A673 (cell line): ENCODE data around the gene SLC9A8. TPM values are rescaled to one million over a fixed set of nuclear protein-coding genes. Genes with fewer than 3 reads are reported as not detected.

Experiments
- BruUV-seq: library from RNA; stranded (reverse); fragments of 400-500 nt; replicated peaks from 2 replicates; lab custom pipeline; 2021; lab: Mats Ljungman, UMichigan
- CTCF ChIA-PET: fragments of 300-600 bp; sonication (Branson Sonifier 250); formaldehyde crosslinking; loops from one replicate; lab custom pipeline; 2022; ENCODE audit warnings: antibody characterized with exemption; lab: Charles Lee
- POLR2A ChIA-PET: fragments of 300-600 bp; sonication (Branson Sonifier 250); formaldehyde crosslinking; loops from one replicate; lab custom pipeline; 2022; ENCODE audit warnings: antibody characterized with exemption; ENCODE audit not compliant: low non-redundant PET; lab: Charles Lee
- DNase-seq: peaks from one replicate; pipeline ENCODE4 v3.0.0-alpha.2; 2015; ENCODE audit warnings: low spot score
- H3K27ac ChIP-seq: fragments of 200-600 bp; sonication (generic); 2 replicates; pipeline ENCODE4 v1.5.1; 2016; ENCODE audit warnings: mixed run types, low read depth, mild to moderate bottlenecking, mixed read lengths, antibody characterized with exemption, low read length; ENCODE audit not compliant: poor library complexity, severe bottlenecking
- H3K27me3 ChIP-seq: fragments of 200-600 bp; sonication (generic); replicated peaks from 2 replicates; pipeline ENCODE4 v1.6.1; 2017; ENCODE audit warnings: mixed run types, low read depth, mild to moderate bottlenecking, mixed read lengths, antibody characterized with exemption, low read length; ENCODE audit not compliant: insufficient read depth, poor library complexity
- H3K36me3 ChIP-seq: fragments of 200-600 bp; sonication (generic); 2 replicates; pipeline ENCODE4 v1.6.1; 2016; ENCODE audit warnings: mixed run types, mild to moderate bottlenecking, mixed read lengths, antibody characterized with exemption, low read length; ENCODE audit not compliant: insufficient read depth, poor library complexity, severe bottlenecking
- H3K4me1 ChIP-seq: fragments of 200-600 bp; sonication (generic); 2 replicates; pipeline ENCODE4 v1.6.1; 2017; ENCODE audit warnings: mixed run types, mild to moderate bottlenecking, mixed read lengths, antibody characterized with exemption, low read length; ENCODE audit not compliant: insufficient read depth, poor library complexity, severe bottlenecking
- H3K4me3 ChIP-seq: fragments of 200-600 bp; sonication (generic); 2 replicates; pipeline ENCODE4 v1.5.1; 2016; ENCODE audit warnings: low read depth, mixed run types, mild to moderate bottlenecking, mixed read lengths, low read length; ENCODE audit not compliant: poor library complexity, severe bottlenecking
- H3K9me3 ChIP-seq: fragments of 200-600 bp; sonication (generic); 2 replicates; pipeline ENCODE4 v1.6.1; 2016; ENCODE audit warnings: mixed run types, low read depth, mild to moderate bottlenecking, mixed read lengths, antibody characterized with exemption, low read length; ENCODE audit not compliant: poor library complexity, severe bottlenecking
- CTCF ChIP-seq: fragments of 300-800, 200-600 bp; sonication (generic); conservative IDR thresholded peaks from 2 replicates; pipeline ENCODE4 v1.5.1; 2017; ENCODE audit warnings: low read depth, mild to moderate bottlenecking, antibody characterized with exemption, low read length, moderate library complexity, mixed read lengths
- EZH2 ChIP-seq: fragments of 200-600 bp; sonication (generic); IDR thresholded peaks from 2 replicates; pipeline ENCODE4 v1.6.1; 2017; ENCODE audit warnings: borderline replicate concordance, low read depth, mild to moderate bottlenecking, mixed read lengths, antibody characterized with exemption, low read length; ENCODE audit not compliant: poor library complexity, severe bottlenecking
- intact Hi-C: fragments of 100-400 bp; cut with micrococcal nuclease; formaldehyde crosslinking; loops from one replicate; pipeline ENCODE4 v1.10.0; 2022; ENCODE audit not compliant: unreplicated experiment
- total RNA-seq: library from RNA; stranded (reverse); gene quantifications from 2 replicates; pipeline ENCODE4 v1.2.3, GENCODE V29; 2021

The SLC9A8 gene
- total RNA-seq, 1 experiment from 2014 or later = 9.8 TPM

- Histone ChIP-seq H3K9me3 (no peaks in the 10 kb centered on the region), H3K36me3 (peaks cover 20% of the 10 kb centered on the region), H3K27ac (no peak overlapping the region), H3K27me3 (no peaks in the 10 kb centered on the region), H3K4me3 (no peak overlapping the region), H3K4me1 (peaks cover 8% of the 10 kb centered on the region)
- DNase-seq = no peak
- TF ChIP-seq EZH2 = no peak
- TF ChIP-seq CTCF = 0 out of 2 replicates have a peak, but pooled peaks have one; percentile 16
- ChIA-PET POLR2A (no interaction called here), CTCF (no interaction called here)
- intact Hi-C loops = no loop called here
- no TSS peak for BruUV-seq
These were observed 97.1 kb downstream of the SLC9A8 start for GRCh38 chr20:49909499-49910339.

GRCh38 chr20:49910340-49910706 lies 97.7 kb downstream of the SLC9A8 start:
- DNase-seq = no peak
- no peak overlapping the region for H3K4me3 ChIP-seq
- H3K27ac ChIP-seq = no peak overlapping the region
- peaks cover 8% of the 10 kb centered on the region for H3K4me1 ChIP-seq
- TF ChIP-seq CTCF = no peak
- intact Hi-C loops = no loop called here
- ChIA-PET POLR2A (no interaction called here), CTCF (no interaction called here)
- H3K27me3 ChIP-seq = no peaks in the 10 kb centered on the region
- no peaks in the 10 kb centered on the region for H3K9me3 ChIP-seq
- peaks cover 14% of the 10 kb centered on the region for H3K36me3 ChIP-seq
- no TSS peak for BruUV-seq

- ChIA-PET CTCF (no interaction called here), POLR2A (no interaction called here)
- Histone ChIP-seq H3K4me3 (no peak overlapping the region), H3K27me3 (no peaks in the 10 kb centered on the region), H3K9me3 (no peaks in the 10 kb centered on the region), H3K27ac (no peak overlapping the region), H3K36me3 (no peaks in the 10 kb centered on the region), H3K4me1 (peaks cover 8% of the 10 kb centered on the region)
- DNase-seq = no peak
- intact Hi-C loops = no loop called here
- BruUV-seq = no TSS peak
- no peak for TF ChIP-seq EZH2
- no peak for TF ChIP-seq CTCF
These were observed 100.9 kb downstream of the SLC9A8 start for GRCh38 chr20:49913399-49914047.
